ENCODE data around the gene PARD3.
"Not testable (repeated sequence)": the region's sequence is repeated elsewhere in the genome, so short reads cannot be mapped to it uniquely, and the experiment has no call there.

PARD3 gene

GRCh38 chr10:34677591-34677990 lies 137.5 kb downstream of the PARD3 start:
- no peak for DNase-seq

- DNase-seq, result no peak
Observed at GRCh38 chr10:34677132-34677531, 138.0 kb downstream of the PARD3 start.

- DNase-seq, result no peak
Observed at GRCh38 chr10:34674176-34674575, 140.9 kb downstream of the PARD3 start.

GRCh38 chr10:34670081-34670480 lies 145.0 kb downstream of the PARD3 start:
- DNase-seq, result no peak

GRCh38 chr10:34669079-34669478 lies 146.0 kb downstream of the PARD3 start:
- no peak for DNase-seq

- DNase-seq, result no peak
Observed at GRCh38 chr10:34667177-34667576, 147.9 kb downstream of the PARD3 start.

GRCh38 chr10:34666008-34666704 lies 148.9 kb downstream of the PARD3 start:
- no peak for DNase-seq

- DNase-seq, result no peak
Observed at GRCh38 chr10:34664706-34665105, 150.4 kb downstream of the PARD3 start.

- DNase-seq, result no peak
Observed at GRCh38 chr10:34661580-34661979, 153.5 kb downstream of the PARD3 start.

GRCh38 chr10:34658934-34659333 lies 156.2 kb downstream of the PARD3 start:
- DNase-seq, result no peak

- no peak for DNase-seq
Observed at GRCh38 chr10:34656661-34657060, 158.4 kb downstream of the PARD3 start.

- DNase-seq, result peak; percentile 45
Observed at GRCh38 chr10:34655286-34656170, 159.6 kb downstream of the PARD3 start.

GRCh38 chr10:34654211-34654610 lies 160.9 kb downstream of the PARD3 start:
- no peak for DNase-seq

GRCh38 chr10:34653530-34653929 lies 161.6 kb downstream of the PARD3 start:
- no peak for DNase-seq

- no peak for DNase-seq
Observed at GRCh38 chr10:34651416-34652195, 163.5 kb downstream of the PARD3 start.

- no peak for DNase-seq
Observed at GRCh38 chr10:34650156-34650555, 164.9 kb downstream of the PARD3 start.

- DNase-seq, result no peak
Observed at GRCh38 chr10:34649385-34649784, 165.7 kb downstream of the PARD3 start.

- no peak for DNase-seq
Observed at GRCh38 chr10:34648919-34649318, 166.2 kb downstream of the PARD3 start.

GRCh38 chr10:34647875-34648865 lies 166.9 kb downstream of the PARD3 start:
- no peak for DNase-seq

- DNase-seq, result no peak
Observed at GRCh38 chr10:34647160-34647559, 167.9 kb downstream of the PARD3 start.

- DNase-seq, result no peak
Observed at GRCh38 chr10:34646331-34646730, 168.8 kb downstream of the PARD3 start.

GRCh38 chr10:34644815-34645214 lies 170.3 kb downstream of the PARD3 start:
- DNase-seq, result not testable (repeated sequence)
